H9 (cell line): ENCODE measurements around the gene HBP1. TPM values are rescaled to one million over a fixed set of nuclear protein-coding genes. Genes with fewer than 3 reads are reported as not detected.

Experiments used
- DNase-seq: peaks from one replicate; pipeline ENCODE4 v3.0.0-alpha.2; 2017
- H2AFZ ChIP-seq: one replicate; pipeline ENCODE4 v1.6.1; 2013; ENCODE audit warnings: mild to moderate bottlenecking, low read length, control low read depth, moderate library complexity
- H2AK5ac ChIP-seq: 2 replicates; pipeline ENCODE4 v1.6.1; 2013; ENCODE audit warnings: low read length, control low read depth, mixed read lengths; ENCODE audit not compliant: insufficient read length
- H2BK120ac ChIP-seq: one replicate; pipeline ENCODE4 v1.6.1; 2013; ENCODE audit warnings: low read depth, mild to moderate bottlenecking, low read length, control low read depth, inconsistent platforms; ENCODE audit not compliant: poor library complexity, severe bottlenecking
- H2BK12ac ChIP-seq: 2 replicates; pipeline ENCODE4 v1.6.1; 2013; ENCODE audit warnings: low read length, control low read depth, mixed read lengths, low read depth; ENCODE audit not compliant: insufficient read length
- H2BK15ac ChIP-seq: 2 replicates; pipeline ENCODE4 v1.6.1; 2013; ENCODE audit warnings: low read depth, low read length, control low read depth
- H2BK20ac ChIP-seq: one replicate; pipeline ENCODE4 v1.6.1; 2013; ENCODE audit warnings: low read depth, mild to moderate bottlenecking, low read length, control low read depth, inconsistent platforms; ENCODE audit not compliant: poor library complexity, severe bottlenecking
- H2BK5ac ChIP-seq: 2 replicates; pipeline ENCODE4 v1.6.1; 2013; ENCODE audit warnings: low read length, control low read depth, mixed read lengths; ENCODE audit not compliant: insufficient read length
- H3K14ac ChIP-seq: 2 replicates; pipeline ENCODE4 v1.6.1; 2013; ENCODE audit warnings: low read length, control low read depth; ENCODE audit not compliant: insufficient read depth
- H3K18ac ChIP-seq: 2 replicates; pipeline ENCODE4 v1.6.1; 2013; ENCODE audit warnings: low read depth, mild to moderate bottlenecking, mixed read lengths, low read length, control low read depth; ENCODE audit not compliant: insufficient read length
- H3K23ac ChIP-seq: 2 replicates; pipeline ENCODE4 v1.6.1; 2013; ENCODE audit warnings: low read length, control low read depth, mixed read lengths, low read depth; ENCODE audit not compliant: insufficient read length
- H3K23me2 ChIP-seq: 2 replicates; pipeline ENCODE4 v1.6.1; 2013; ENCODE audit warnings: low read depth, mild to moderate bottlenecking, mixed read lengths, low read length, control low read depth; ENCODE audit not compliant: insufficient read length, poor library complexity, severe bottlenecking
- H3K27ac ChIP-seq: 2 replicates; pipeline ENCODE4 v1.5.1; 2013; ENCODE audit warnings: low read length, control low read depth, mixed read lengths, low read depth; ENCODE audit not compliant: insufficient read length
- H3K27me3 ChIP-seq: 2 replicates; pipeline ENCODE4 v1.6.1; 2013; ENCODE audit warnings: low read length, control low read depth, inconsistent platforms; ENCODE audit not compliant: insufficient read depth
- H3K4ac ChIP-seq: 2 replicates; pipeline ENCODE4 v1.6.1; 2013; ENCODE audit warnings: low read depth, mild to moderate bottlenecking, control low read depth, inconsistent platforms, low read length, moderate library complexity
- H3K4me1 ChIP-seq: 2 replicates; pipeline ENCODE4 v1.6.1; 2013; ENCODE audit warnings: low read length, control low read depth, inconsistent platforms; ENCODE audit not compliant: insufficient read depth
- H3K4me2 ChIP-seq: 2 replicates; pipeline ENCODE4 v1.6.1; 2013; ENCODE audit warnings: low read length, control low read depth, mixed read lengths; ENCODE audit not compliant: insufficient read length, insufficient read depth
- H3K56ac ChIP-seq: 2 replicates; pipeline ENCODE4 v1.6.1; 2013; ENCODE audit warnings: low read depth, mild to moderate bottlenecking, mixed read lengths, low read length, control low read depth; ENCODE audit not compliant: insufficient read length
- H3K79me1 ChIP-seq: 2 replicates; pipeline ENCODE4 v1.6.1; 2013; ENCODE audit warnings: low read depth, mild to moderate bottlenecking, moderate library complexity, low read length, control low read depth, inconsistent platforms; ENCODE audit not compliant: insufficient read depth, poor library complexity, severe bottlenecking
- H3K79me2 ChIP-seq: 2 replicates; pipeline ENCODE4 v1.6.1; 2013; ENCODE audit warnings: low read length, control low read depth, inconsistent platforms; ENCODE audit not compliant: insufficient read depth
- H3K9ac ChIP-seq: 2 replicates; pipeline ENCODE4 v1.6.1; 2013; ENCODE audit warnings: low read length, control low read depth, mixed read lengths; ENCODE audit not compliant: insufficient read length; ENCODE audit errors: extremely low read depth
- H3K9me3 ChIP-seq: one replicate; pipeline ENCODE4 v1.6.1; 2013; ENCODE audit warnings: low read depth, low read length, inconsistent platforms; ENCODE audit not compliant: control insufficient read depth
- H3T11ph ChIP-seq: one replicate; pipeline ENCODE4 v1.6.1; 2013; ENCODE audit warnings: mild to moderate bottlenecking, low read length, control low read depth, inconsistent platforms
- H4K20me1 ChIP-seq: one replicate; pipeline ENCODE4 v1.6.1; 2013; ENCODE audit not compliant: control insufficient read depth, insufficient read length, insufficient read depth
- H4K5ac ChIP-seq: 2 replicates; pipeline ENCODE4 v1.6.1; 2013; ENCODE audit warnings: low read depth, mild to moderate bottlenecking, mixed read lengths, low read length, control low read depth; ENCODE audit not compliant: insufficient read length
- H4K8ac ChIP-seq: replicated peaks from 2 replicates; pipeline ENCODE4 v1.6.1; 2013; ENCODE audit warnings: low read length, control low read depth, mixed read lengths, low read depth; ENCODE audit not compliant: insufficient read length
- H4K91ac ChIP-seq: 2 replicates; pipeline ENCODE4 v1.6.1; 2013; ENCODE audit warnings: low read depth, mild to moderate bottlenecking, moderate library complexity, mixed read lengths, low read length, control low read depth; ENCODE audit not compliant: insufficient read length
- H3K27ac Mint-ChIP-seq, 3 experiments: 2 replicates in 2 of 3; 3 replicates in 1 of 3; pipeline ENCODE4 v1.8.0; 2020 to 2021; ENCODE audit warnings: mixed read lengths in 3 of 3, mild to moderate bottlenecking in 1 of 3, moderate library complexity in 1 of 3
- H3K27me3 Mint-ChIP-seq: 2 replicates; pipeline ENCODE4 v1.8.0; 2021; ENCODE audit warnings: low read depth, mild to moderate bottlenecking, moderate library complexity, mixed read lengths
- H3K36me3 Mint-ChIP-seq, 3 experiments: 2 replicates in 2 of 3; 3 replicates in 1 of 3; pipeline ENCODE4 v1.8.0; 2020 to 2021; ENCODE audit warnings: low read depth in 3 of 3, mixed read lengths in 3 of 3; ENCODE audit not compliant: insufficient read depth in 1 of 3
- H3K4me1 Mint-ChIP-seq, 2 experiments: 2 replicates each; pipeline ENCODE4 v1.8.0; 2020; ENCODE audit warnings: mixed read lengths in 2 of 2
- H3K4me3 Mint-ChIP-seq, 2 experiments: 2 replicates in 1 of 2; 3 replicates in 1 of 2; pipeline ENCODE4 v1.8.0; 2020 to 2021; ENCODE audit warnings: mild to moderate bottlenecking in 2 of 2, mixed read lengths in 2 of 2, moderate library complexity in 1 of 2
- H3K9me3 Mint-ChIP-seq, 2 experiments: 2 replicates in 1 of 2; 3 replicates in 1 of 2; pipeline ENCODE4 v1.8.0; 2020; ENCODE audit warnings: mild to moderate bottlenecking in 2 of 2, mixed read lengths in 2 of 2, moderate library complexity in 1 of 2
- CTCF ChIP-seq: fragments of 200-600 bp; sonication (generic); conservative IDR thresholded peaks from 3 replicates; pipeline ENCODE4 v1.8.0; 2021; ENCODE audit warnings: antibody characterized with exemption, mild to moderate bottlenecking
- WGBS: extraction: QIAGEN DNeasy Blood & Tissue Kit; methylation state at CpG from one replicate; pipeline ENCODE4 v1.1.7; 2013; ENCODE audit warnings: missing lambda C conversion rate, low lambda C conversion rate, mixed read lengths; ENCODE audit not compliant: insufficient read length; ENCODE audit errors: extremely low coverage; 5-methylcytosine and 5-hydroxymethylcytosine counted together
- total RNA-seq: library from RNA; stranded (reverse); gene quantifications from 2 replicates; pipeline ENCODE4 v1.2.1, GENCODE V29; 2021

The HBP1 gene
- total RNA-seq, 1 experiment from 2014 or later = 27.6 TPM

- Mint-ChIP-seq H3K9me3 (no peaks in the 10 kb centered on the region), H3K27ac (no peak overlapping the region), H3K27me3 (no peaks in the 10 kb centered on the region), H3K4me1 (peaks cover 8 to 9% of the 10 kb centered on the region in 2 experiments; a peak in 3 of 4 replicates), H3K36me3 (peaks cover 0 to 11% (median 2%) of the 10 kb centered on the region in 3 experiments; a peak in 1 of 7 replicates), H3K4me3 (no peak overlapping the region)
- Histone ChIP-seq H3K9ac (no peak overlapping the region), H3K4me1 (no peaks in the 10 kb centered on the region), H3K4ac (no peak overlapping the region), H3K27ac (no peak overlapping the region), H3K9me3 (no peaks in the 10 kb centered on the region), H3K27me3 (no peaks in the 10 kb centered on the region), H4K8ac (no peak overlapping the region), H2AFZ (no peak overlapping the region), H2BK120ac (no peak overlapping the region), H3K18ac (no peak overlapping the region), H3K4me2 (no peak overlapping the region), H3K14ac (no peak overlapping the region), H4K20me1 (no peaks in the 10 kb centered on the region), H4K5ac (no peak overlapping the region), H3K23me2 (no peaks in the 10 kb centered on the region), H3K23ac (no peak overlapping the region), H4K91ac (no peak overlapping the region), H2BK20ac (no peak overlapping the region), H3T11ph (no peak overlapping the region), H3K79me1 (no peaks in the 10 kb centered on the region), H3K79me2 (no peaks in the 10 kb centered on the region), H2BK5ac (no peak overlapping the region), H3K56ac (no peak overlapping the region), H2BK15ac (no peak overlapping the region), H2BK12ac (no peak overlapping the region), H2AK5ac (no peak overlapping the region)
- no peak for DNase-seq
- no peak for TF ChIP-seq CTCF
- WGBS = no CpG with 5 or more reads among the region's 3 CpGs
Observed at GRCh38 chr7:107161415-107161814, 7.4 kb upstream of the HBP1 start.
